ENCODE results near the gene ADAT3.
A peak's percentile ranks its signal among the peaks of the same experiment; 100 is the strongest.
"Not testable (repeated sequence)": the region's sequence is repeated elsewhere in the genome, so short reads cannot be mapped to it uniquely, and the experiment has no call there.

ADAT3 gene

GRCh38 chr19:1884719-1885334 is 20.4 kb upstream of the ADAT3 start:
- Histone ChIP-seq H3K4me2 (peak overlapping the region; percentile 85), H3K4me1 (ENCODE audit: low read depth, poor library complexity, severe bottlenecking) (peaks cover 19% of the 10 kb centered on the region), H3K4me3 (IDR thresholded peaks at IDR 0.05; ENCODE audit: insufficient read depth, low read depth, low read length) (no peak overlapping the region), H3K79me2 (ENCODE audit: insufficient read depth, low read depth) (peaks cover 20% of the 10 kb centered on the region; the same call in 1 of the 2 replicates), H3K27ac (no peak overlapping the region), H4K20me1 (ENCODE audit: insufficient read depth) (no peaks in the 10 kb centered on the region), H3K36me3 (ENCODE audit: insufficient read depth) (no peaks in the 10 kb centered on the region), H2AFZ (ENCODE audit: low read depth) (no peak overlapping the region; the same call in 1 of the 2 replicates), H3K9ac (peak overlapping the region; percentile 24; the same call in 1 of the 2 replicates), H3K27me3 (ENCODE audit: insufficient read depth, low read depth) (no peaks in the 10 kb centered on the region)
- TF ChIP-seq, protein P1, sequence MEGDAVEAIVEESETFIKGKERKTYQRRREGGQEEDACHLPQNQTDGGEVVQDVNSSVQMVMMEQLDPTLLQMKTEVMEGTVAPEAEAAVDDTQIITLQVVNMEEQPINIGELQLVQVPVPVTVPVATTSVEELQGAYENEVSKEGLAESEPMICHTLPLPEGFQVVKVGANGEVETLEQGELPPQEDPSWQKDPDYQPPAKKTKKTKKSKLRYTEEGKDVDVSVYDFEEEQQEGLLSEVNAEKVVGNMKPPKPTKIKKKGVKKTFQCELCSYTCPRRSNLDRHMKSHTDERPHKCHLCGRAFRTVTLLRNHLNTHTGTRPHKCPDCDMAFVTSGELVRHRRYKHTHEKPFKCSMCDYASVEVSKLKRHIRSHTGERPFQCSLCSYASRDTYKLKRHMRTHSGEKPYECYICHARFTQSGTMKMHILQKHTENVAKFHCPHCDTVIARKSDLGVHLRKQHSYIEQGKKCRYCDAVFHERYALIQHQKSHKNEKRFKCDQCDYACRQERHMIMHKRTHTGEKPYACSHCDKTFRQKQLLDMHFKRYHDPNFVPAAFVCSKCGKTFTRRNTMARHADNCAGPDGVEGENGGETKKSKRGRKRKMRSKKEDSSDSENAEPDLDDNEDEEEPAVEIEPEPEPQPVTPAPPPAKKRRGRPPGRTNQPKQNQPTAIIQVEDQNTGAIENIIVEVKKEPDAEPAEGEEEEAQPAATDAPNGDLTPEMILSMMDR (conservative IDR thresholded peaks at IDR 0.05; ENCODE audit: low read depth, low read length) = no peak

GRCh38 chr19:1885398-1886119 is 19.6 kb upstream of the ADAT3 start, which contains the start of gene ABHD17A:
TSS of gene ABHD17A (minus strand) at chr19:1885496. CDS start at chr19:1881566, 3,930 bp downstream.
- H3K27me3 ChIP-seq (ENCODE audit: insufficient read depth, low read depth); H3K4me3 ChIP-seq (IDR thresholded peaks at IDR 0.05; ENCODE audit: insufficient read depth, low read depth, low read length); H3K27ac ChIP-seq; H3K36me3 ChIP-seq (ENCODE audit: insufficient read depth); H4K20me1 ChIP-seq (ENCODE audit: insufficient read depth): not testable (repeated sequence)
- peak within 1 kb of the TSS; percentile 85 for H3K4me2 ChIP-seq
- peak within 1 kb of the TSS; percentile 33 for H2AFZ ChIP-seq (ENCODE audit: low read depth)
- H3K4me1 ChIP-seq (ENCODE audit: low read depth, poor library complexity, severe bottlenecking) = peaks cover 19% of the 10 kb centered on the region
- peaks cover 20% of the 10 kb centered on the region; the same call in 1 of the 2 replicates for H3K79me2 ChIP-seq (ENCODE audit: insufficient read depth, low read depth)
- peak within 1 kb of the TSS; percentile 24; the same call in 1 of the 2 replicates for H3K9ac ChIP-seq

GRCh38 chr19:1886360-1886759 is 18.8 kb upstream of the ADAT3 start:
- H3K4me2 ChIP-seq; H2AFZ ChIP-seq (ENCODE audit: low read depth); H3K9ac ChIP-seq; H3K27ac ChIP-seq; H3K36me3 ChIP-seq (ENCODE audit: insufficient read depth); H4K20me1 ChIP-seq (ENCODE audit: insufficient read depth); H3K27me3 ChIP-seq (ENCODE audit: insufficient read depth, low read depth); H3K4me3 ChIP-seq (IDR thresholded peaks at IDR 0.05; ENCODE audit: insufficient read depth, low read depth, low read length): not testable (repeated sequence)
- peaks cover 19% of the 10 kb centered on the region for H3K4me1 ChIP-seq (ENCODE audit: low read depth, poor library complexity, severe bottlenecking)
- H3K79me2 ChIP-seq (ENCODE audit: insufficient read depth, low read depth) = peaks cover 20% of the 10 kb centered on the region; the same call in 1 of the 2 replicates

- H4K20me1 ChIP-seq (ENCODE audit: insufficient read depth) = no peaks in the 10 kb centered on the region
- H3K36me3 ChIP-seq (ENCODE audit: insufficient read depth) = no peaks in the 10 kb centered on the region
- peaks cover 11% of the 10 kb centered on the region; the same call in 1 of the 2 replicates for H3K79me2 ChIP-seq (ENCODE audit: insufficient read depth, low read depth)
- peaks cover 16% of the 10 kb centered on the region for H3K4me1 ChIP-seq (ENCODE audit: low read depth, poor library complexity, severe bottlenecking)
- H3K9ac ChIP-seq = no peak overlapping the region
- TF ChIP-seq, protein P1 (conservative IDR thresholded peaks at IDR 0.05; ENCODE audit: low read depth, low read length) = no peak
- no peak overlapping the region for H3K4me2 ChIP-seq
- no peaks in the 10 kb centered on the region for H3K27me3 ChIP-seq (ENCODE audit: insufficient read depth, low read depth)
- H3K4me3 ChIP-seq (IDR thresholded peaks at IDR 0.05; ENCODE audit: insufficient read depth, low read depth, low read length) = no peak overlapping the region
- H3K27ac ChIP-seq = no peak overlapping the region
- no peak overlapping the region for H2AFZ ChIP-seq (ENCODE audit: low read depth)
Observed at GRCh38 chr19:1888385-1888784, 16.8 kb upstream of the ADAT3 start.

GRCh38 chr19:1889907-1890306 is 15.3 kb upstream of the ADAT3 start:
- no peak overlapping the region for H3K4me2 ChIP-seq
- H3K9ac ChIP-seq = no peak overlapping the region
- no peak overlapping the region for H3K27ac ChIP-seq
- TF ChIP-seq, protein P1 (conservative IDR thresholded peaks at IDR 0.05; ENCODE audit: low read depth, low read length) = no peak
- no peak overlapping the region for H3K4me3 ChIP-seq (IDR thresholded peaks at IDR 0.05; ENCODE audit: insufficient read depth, low read depth, low read length)
- H2AFZ ChIP-seq (ENCODE audit: low read depth) = no peak overlapping the region
- H3K27me3 ChIP-seq (ENCODE audit: insufficient read depth, low read depth) = no peaks in the 10 kb centered on the region
- no peaks in the 10 kb centered on the region for H3K36me3 ChIP-seq (ENCODE audit: insufficient read depth)
- peaks cover 5% of the 10 kb centered on the region for H3K4me1 ChIP-seq (ENCODE audit: low read depth, poor library complexity, severe bottlenecking)
- H3K79me2 ChIP-seq (ENCODE audit: insufficient read depth, low read depth) = no peaks in the 10 kb centered on the region
- H4K20me1 ChIP-seq (ENCODE audit: insufficient read depth) = no peaks in the 10 kb centered on the region

Data from KMS-11 (cell line).